Sigmoid colon (tissue), 4 donors: ENCODE data around the gene DDI2.

Source experiments
- EP300 ChIP-seq, 4 donors: sonication (generic); formaldehyde crosslinking; IDR thresholded peaks; one replicate each; pipeline ENCODE4 v1.6.1; 2017; ENCODE audit warnings: antibody characterized with exemption in 4 of 4
- POLR2A ChIP-seq, 2 donors: fragments of 450-650 bp; IDR thresholded peaks; one replicate each; pipeline ENCODE4 v1.6.1; 2016; ENCODE audit warnings: antibody characterized with exemption in 2 of 2, mild to moderate bottlenecking in 2 of 2, moderate library complexity in 2 of 2
- POLR2AphosphoS5 ChIP-seq, 4 donors: sonication (generic); formaldehyde crosslinking; IDR thresholded peaks; one replicate each; pipeline ENCODE4 v1.6.1; 2017; ENCODE audit warnings: antibody characterized with exemption in 4 of 4
- TF ChIP-seq, protein P1 (sequence below), 4 experiments: fragments of 450-650 bp in 3 of 4; fragments of 200-600 bp in 1 of 4; IDR thresholded peaks; one replicate each; pipeline ENCODE4 v1.5.1; 2016 to 2019; ENCODE audit warnings: antibody characterized with exemption in 4 of 4, mild to moderate bottlenecking in 3 of 4, moderate library complexity in 2 of 4

DNA sequence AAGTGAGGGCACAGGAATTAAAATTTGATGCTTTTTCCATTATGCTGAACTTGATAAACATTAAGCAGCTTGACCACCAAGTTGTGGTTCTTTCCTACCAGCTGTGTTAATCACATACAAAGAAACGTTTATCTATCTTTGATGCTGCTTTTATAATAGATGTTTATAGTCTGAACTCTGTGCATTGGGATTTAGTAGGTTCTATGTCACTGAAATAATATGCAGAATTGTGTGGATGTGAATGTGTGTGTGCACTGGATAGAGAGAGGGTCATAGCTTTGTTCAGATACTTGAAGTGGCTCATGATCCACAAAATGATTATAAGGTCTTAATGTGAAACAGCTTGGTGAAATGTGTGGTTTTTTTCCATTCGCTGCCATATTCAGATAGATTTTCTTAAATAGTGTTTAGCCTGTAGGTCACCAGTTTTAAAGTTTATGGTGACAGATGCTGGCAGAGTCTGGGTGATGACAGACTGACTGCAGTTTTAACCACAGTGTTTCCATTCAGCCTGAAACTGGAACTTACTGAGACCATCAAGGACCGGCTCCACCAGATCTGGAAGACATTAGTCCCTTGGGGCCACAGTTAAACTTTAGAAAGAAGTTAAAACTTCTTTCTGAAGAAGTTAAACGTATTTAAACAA lies 10.2 kb downstream of the DDI2 start:
- TF ChIP-seq POLR2AphosphoS5 (IDR thresholded peaks at IDR 0.05) (no peak), EP300 (IDR thresholded peaks at IDR 0.05) (no peak), POLR2A (IDR thresholded peaks at IDR 0.05) (no peak)
- TF ChIP-seq, protein P1, sequence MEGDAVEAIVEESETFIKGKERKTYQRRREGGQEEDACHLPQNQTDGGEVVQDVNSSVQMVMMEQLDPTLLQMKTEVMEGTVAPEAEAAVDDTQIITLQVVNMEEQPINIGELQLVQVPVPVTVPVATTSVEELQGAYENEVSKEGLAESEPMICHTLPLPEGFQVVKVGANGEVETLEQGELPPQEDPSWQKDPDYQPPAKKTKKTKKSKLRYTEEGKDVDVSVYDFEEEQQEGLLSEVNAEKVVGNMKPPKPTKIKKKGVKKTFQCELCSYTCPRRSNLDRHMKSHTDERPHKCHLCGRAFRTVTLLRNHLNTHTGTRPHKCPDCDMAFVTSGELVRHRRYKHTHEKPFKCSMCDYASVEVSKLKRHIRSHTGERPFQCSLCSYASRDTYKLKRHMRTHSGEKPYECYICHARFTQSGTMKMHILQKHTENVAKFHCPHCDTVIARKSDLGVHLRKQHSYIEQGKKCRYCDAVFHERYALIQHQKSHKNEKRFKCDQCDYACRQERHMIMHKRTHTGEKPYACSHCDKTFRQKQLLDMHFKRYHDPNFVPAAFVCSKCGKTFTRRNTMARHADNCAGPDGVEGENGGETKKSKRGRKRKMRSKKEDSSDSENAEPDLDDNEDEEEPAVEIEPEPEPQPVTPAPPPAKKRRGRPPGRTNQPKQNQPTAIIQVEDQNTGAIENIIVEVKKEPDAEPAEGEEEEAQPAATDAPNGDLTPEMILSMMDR (IDR thresholded peaks at IDR 0.05): no peak
